Neural cell (in vitro differentiated cells): Measurements from ENCODE around the gene GNAQ. TPM values are rescaled to one million over a fixed set of nuclear protein-coding genes. Genes with fewer than 3 reads are reported as not detected.

ENCODE experiments used
- H2AFZ ChIP-seq: fragments of 200-600, 300-800 bp; sonication (generic), shearing (Covaris generic); 2 replicates; pipeline ENCODE4 v1.6.0; 2014; ENCODE audit warnings: low read depth, mild to moderate bottlenecking, antibody characterized with exemption, low read length, moderate library complexity
- H3F3A ChIP-seq: fragments of 200-600 bp; shearing (Covaris generic); 2 replicates; pipeline ENCODE4 v1.6.1; 2016; ENCODE audit warnings: mild to moderate bottlenecking, moderate library complexity, mixed read lengths, antibody characterized with exemption, low read length; ENCODE audit not compliant: insufficient read depth, poor library complexity, severe bottlenecking
- H3K27ac ChIP-seq: fragments of 200-600, 300-800 bp; sonication (generic), shearing (Covaris generic); 2 replicates; pipeline ENCODE4 v1.5.1; 2014; ENCODE audit warnings: mild to moderate bottlenecking, low read length, moderate library complexity
- H3K27me3 ChIP-seq: fragments of 300-800, 200-600 bp; sonication (generic), shearing (Covaris generic); 2 replicates; pipeline ENCODE4 v1.6.0; 2014; ENCODE audit warnings: mild to moderate bottlenecking, low read depth, low read length, moderate library complexity; ENCODE audit not compliant: insufficient read depth
- H3K36me3 ChIP-seq: fragments of 300-800, 200-600 bp; sonication (generic), shearing (Covaris generic); 2 replicates; pipeline ENCODE4 v1.5.1; 2014; ENCODE audit warnings: mild to moderate bottlenecking, antibody characterized with exemption, low read length, moderate library complexity; ENCODE audit not compliant: insufficient read depth
- H3K4me2 ChIP-seq: fragments of 300-800, 200-600 bp; sonication (generic), shearing (Covaris generic); 2 replicates; pipeline ENCODE4 v1.6.0; 2014; ENCODE audit warnings: mild to moderate bottlenecking, low read length
- H3K4me3 ChIP-seq: fragments of 300-800, 200-600 bp; sonication (generic), shearing (Covaris generic); 2 replicates; pipeline ENCODE4 v1.5.1; 2014; ENCODE audit warnings: mild to moderate bottlenecking, low read length, moderate library complexity
- H3K79me2 ChIP-seq: fragments of 200-600 bp; shearing (Covaris generic); replicated peaks from 2 replicates; pipeline ENCODE4 v1.6.0; 2014; ENCODE audit warnings: mild to moderate bottlenecking, low read length, moderate library complexity; ENCODE audit not compliant: insufficient read depth
- H3K9ac ChIP-seq: fragments of 300-800, 200-600 bp; sonication (generic), shearing (Covaris generic); 2 replicates; pipeline ENCODE4 v1.6.1; 2016; ENCODE audit warnings: mild to moderate bottlenecking, low read length, mixed read lengths
- H3K9me2 ChIP-seq: fragments of 200-600 bp; shearing (Covaris generic); 2 replicates; pipeline ENCODE4 v1.6.1; 2016; ENCODE audit warnings: mild to moderate bottlenecking, low read length, mixed read lengths; ENCODE audit not compliant: insufficient read depth
- H3K9me3 ChIP-seq: fragments of 200-600, 300-800 bp; sonication (generic), shearing (Covaris generic); 2 replicates; pipeline ENCODE4 v1.6.1; 2016; ENCODE audit warnings: mild to moderate bottlenecking, mixed run types, low read length, moderate library complexity, mixed read lengths
- H4K20me1 ChIP-seq: fragments of 200-600 bp; shearing (Covaris generic); 2 replicates; pipeline ENCODE4 v1.6.1; 2016; ENCODE audit warnings: mild to moderate bottlenecking, mixed run types; ENCODE audit not compliant: insufficient read depth
- EP300 ChIP-seq: fragments of 450-650 bp; conservative IDR thresholded peaks from 2 replicates; pipeline ENCODE4 v1.6.1; 2014; ENCODE audit warnings: antibody characterized with exemption, mild to moderate bottlenecking, moderate library complexity; ENCODE audit not compliant: poor library complexity, severe bottlenecking
- EZH2 ChIP-seq: fragments of 200-600, 300-800 bp; shearing (Covaris generic), sonication (generic); IDR thresholded peaks from 2 replicates; pipeline ENCODE4 v1.6.1; 2014; ENCODE audit warnings: antibody characterized with exemption, low read length, borderline replicate concordance, mild to moderate bottlenecking; ENCODE audit not compliant: insufficient read depth, poor library complexity, severe bottlenecking
- MXI1 ChIP-seq: fragments of 450-650 bp; conservative IDR thresholded peaks from 2 replicates; pipeline ENCODE4 v1.6.1; 2014; ENCODE audit warnings: antibody characterized with exemption, mild to moderate bottlenecking; ENCODE audit not compliant: poor library complexity, severe bottlenecking
- POLR2AphosphoS5 ChIP-seq: IDR thresholded peaks from 2 replicates; pipeline ENCODE4 v1.6.1; 2012
- RAD21 ChIP-seq: fragments of 450-650 bp; conservative IDR thresholded peaks from 2 replicates; pipeline ENCODE4 v1.6.1; 2014; ENCODE audit warnings: antibody characterized with exemption, mild to moderate bottlenecking, moderate library complexity
- SMC3 ChIP-seq: fragments of 450-650 bp; conservative IDR thresholded peaks from 2 replicates; pipeline ENCODE4 v1.6.1; 2014; ENCODE audit warnings: antibody characterized with exemption, mild to moderate bottlenecking, moderate library complexity; ENCODE audit not compliant: poor library complexity
- TAF1 ChIP-seq: IDR thresholded peaks from 2 replicates; pipeline ENCODE4 v1.6.1; 2012; ENCODE audit warnings: low read depth
- polyA plus RNA-seq: library from polyadenylated mRNA; depleted of rRNA; stranded (reverse); fragments of >200 nt; gene quantifications from 2 replicates; pipeline ENCODE4 v1.2.3, GENCODE V29; 2014
- TF ChIP-seq, protein P1 (sequence below): IDR thresholded peaks from 2 replicates; pipeline ENCODE4 v1.6.1; 2012; ENCODE audit warnings: borderline replicate concordance
- TF ChIP-seq, protein P2 (sequence below): fragments of 450-650 bp; IDR thresholded peaks from 2 replicates; pipeline ENCODE4 v1.5.1; 2014; ENCODE audit warnings: antibody characterized with exemption, mild to moderate bottlenecking, moderate library complexity; ENCODE audit not compliant: poor library complexity, severe bottlenecking

The GNAQ gene
- polyA plus RNA-seq, 1 donor from 2014 or later, result 86.7 TPM

DNA sequence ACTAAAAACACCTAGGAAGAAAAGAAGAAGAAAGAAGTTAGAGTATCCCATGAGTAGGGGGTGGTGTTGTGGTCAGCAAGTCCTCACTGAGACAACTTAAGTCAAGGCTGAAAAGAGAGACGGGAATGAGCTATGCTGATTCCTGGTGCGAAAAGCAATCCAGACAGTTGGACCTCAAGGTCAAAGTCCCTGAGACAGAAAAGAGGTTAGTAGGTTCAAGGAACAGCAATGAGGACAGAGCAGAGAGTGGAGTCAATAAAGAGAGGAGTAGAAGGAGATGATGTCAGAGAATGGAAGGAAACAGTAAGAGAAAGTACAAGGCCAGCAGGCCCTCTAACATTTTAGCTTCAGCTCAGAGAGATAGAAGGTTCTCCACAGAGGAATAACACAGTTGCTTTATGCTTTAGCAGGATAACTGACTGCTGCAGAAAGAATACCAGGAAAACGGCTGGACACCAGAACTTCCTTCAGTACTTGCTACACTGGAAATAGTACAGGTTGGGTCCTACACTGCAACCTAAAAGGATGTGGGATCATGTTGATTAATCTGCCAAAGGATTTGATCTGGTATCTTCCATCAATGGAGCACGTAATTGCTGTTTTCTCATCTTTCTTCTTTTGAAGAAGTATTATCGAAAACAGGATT, 43.6 kb downstream of the GNAQ start:
- Histone ChIP-seq H3K27ac (no peak overlapping the region), H3K36me3 (no peaks in the 10 kb centered on the region), H3K9me3 (no peaks in the 10 kb centered on the region), H3K9ac (no peak overlapping the region), H3K27me3 (no peaks in the 10 kb centered on the region), H3K4me2 (no peak overlapping the region), H3F3A (no peaks in the 10 kb centered on the region), H3K79me2 (peaks cover 30% of the 10 kb centered on the region), H3K9me2 (no peaks in the 10 kb centered on the region), H4K20me1 (no peaks in the 10 kb centered on the region), H2AFZ (no peak overlapping the region), H3K4me3 (no peak overlapping the region)
- no peak for TF ChIP-seq MXI1
- TF ChIP-seq, protein P1, sequence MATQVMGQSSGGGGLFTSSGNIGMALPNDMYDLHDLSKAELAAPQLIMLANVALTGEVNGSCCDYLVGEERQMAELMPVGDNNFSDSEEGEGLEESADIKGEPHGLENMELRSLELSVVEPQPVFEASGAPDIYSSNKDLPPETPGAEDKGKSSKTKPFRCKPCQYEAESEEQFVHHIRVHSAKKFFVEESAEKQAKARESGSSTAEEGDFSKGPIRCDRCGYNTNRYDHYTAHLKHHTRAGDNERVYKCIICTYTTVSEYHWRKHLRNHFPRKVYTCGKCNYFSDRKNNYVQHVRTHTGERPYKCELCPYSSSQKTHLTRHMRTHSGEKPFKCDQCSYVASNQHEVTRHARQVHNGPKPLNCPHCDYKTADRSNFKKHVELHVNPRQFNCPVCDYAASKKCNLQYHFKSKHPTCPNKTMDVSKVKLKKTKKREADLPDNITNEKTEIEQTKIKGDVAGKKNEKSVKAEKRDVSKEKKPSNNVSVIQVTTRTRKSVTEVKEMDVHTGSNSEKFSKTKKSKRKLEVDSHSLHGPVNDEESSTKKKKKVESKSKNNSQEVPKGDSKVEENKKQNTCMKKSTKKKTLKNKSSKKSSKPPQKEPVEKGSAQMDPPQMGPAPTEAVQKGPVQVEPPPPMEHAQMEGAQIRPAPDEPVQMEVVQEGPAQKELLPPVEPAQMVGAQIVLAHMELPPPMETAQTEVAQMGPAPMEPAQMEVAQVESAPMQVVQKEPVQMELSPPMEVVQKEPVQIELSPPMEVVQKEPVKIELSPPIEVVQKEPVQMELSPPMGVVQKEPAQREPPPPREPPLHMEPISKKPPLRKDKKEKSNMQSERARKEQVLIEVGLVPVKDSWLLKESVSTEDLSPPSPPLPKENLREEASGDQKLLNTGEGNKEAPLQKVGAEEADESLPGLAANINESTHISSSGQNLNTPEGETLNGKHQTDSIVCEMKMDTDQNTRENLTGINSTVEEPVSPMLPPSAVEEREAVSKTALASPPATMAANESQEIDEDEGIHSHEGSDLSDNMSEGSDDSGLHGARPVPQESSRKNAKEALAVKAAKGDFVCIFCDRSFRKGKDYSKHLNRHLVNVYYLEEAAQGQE, result no peak
- TF ChIP-seq RAD21, result no peak
- no peak for TF ChIP-seq EZH2
- TF ChIP-seq, protein P2, sequence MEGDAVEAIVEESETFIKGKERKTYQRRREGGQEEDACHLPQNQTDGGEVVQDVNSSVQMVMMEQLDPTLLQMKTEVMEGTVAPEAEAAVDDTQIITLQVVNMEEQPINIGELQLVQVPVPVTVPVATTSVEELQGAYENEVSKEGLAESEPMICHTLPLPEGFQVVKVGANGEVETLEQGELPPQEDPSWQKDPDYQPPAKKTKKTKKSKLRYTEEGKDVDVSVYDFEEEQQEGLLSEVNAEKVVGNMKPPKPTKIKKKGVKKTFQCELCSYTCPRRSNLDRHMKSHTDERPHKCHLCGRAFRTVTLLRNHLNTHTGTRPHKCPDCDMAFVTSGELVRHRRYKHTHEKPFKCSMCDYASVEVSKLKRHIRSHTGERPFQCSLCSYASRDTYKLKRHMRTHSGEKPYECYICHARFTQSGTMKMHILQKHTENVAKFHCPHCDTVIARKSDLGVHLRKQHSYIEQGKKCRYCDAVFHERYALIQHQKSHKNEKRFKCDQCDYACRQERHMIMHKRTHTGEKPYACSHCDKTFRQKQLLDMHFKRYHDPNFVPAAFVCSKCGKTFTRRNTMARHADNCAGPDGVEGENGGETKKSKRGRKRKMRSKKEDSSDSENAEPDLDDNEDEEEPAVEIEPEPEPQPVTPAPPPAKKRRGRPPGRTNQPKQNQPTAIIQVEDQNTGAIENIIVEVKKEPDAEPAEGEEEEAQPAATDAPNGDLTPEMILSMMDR, result no peak

DNA sequence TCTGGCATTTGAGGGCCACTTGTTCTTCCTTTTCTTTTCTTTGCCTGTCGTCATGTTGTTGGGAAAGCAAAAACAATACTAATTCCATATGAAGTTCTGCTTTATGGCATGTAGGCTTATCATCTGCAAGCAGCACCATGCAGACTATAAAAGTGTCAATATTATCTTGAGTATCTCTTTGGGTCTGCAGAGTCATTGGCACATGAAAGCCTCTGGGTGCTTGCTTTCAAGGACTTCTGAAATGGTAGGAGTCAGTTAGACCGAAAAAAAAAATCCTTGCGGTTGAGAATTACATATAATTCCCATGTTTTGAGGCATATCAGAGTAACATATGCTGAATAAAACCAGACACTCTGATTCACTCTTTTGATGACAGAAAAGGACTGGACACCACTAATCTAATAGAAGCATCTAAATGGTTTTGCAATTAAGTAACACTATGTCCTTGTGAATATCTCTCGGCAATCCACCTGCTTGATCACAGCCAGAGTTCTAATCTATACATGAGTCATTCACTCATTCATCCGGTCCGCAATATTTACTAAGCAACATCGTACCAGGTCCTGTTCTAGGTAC, 44.4 kb downstream of the GNAQ start:
- Histone ChIP-seq H3K9me2 (no peaks in the 10 kb centered on the region), H4K20me1 (no peaks in the 10 kb centered on the region), H3K4me3 (no peak overlapping the region), H3F3A (no peaks in the 10 kb centered on the region), H3K79me2 (peaks cover 21% of the 10 kb centered on the region), H3K27me3 (no peaks in the 10 kb centered on the region), H3K9ac (no peak overlapping the region), H3K36me3 (no peaks in the 10 kb centered on the region), H2AFZ (no peak overlapping the region), H3K4me2 (no peak overlapping the region), H3K27ac (no peak overlapping the region), H3K9me3 (no peaks in the 10 kb centered on the region)
- TF ChIP-seq RAD21 (no peak), EZH2 (no peak), POLR2AphosphoS5 (no peak), SMC3 (no peak), TAF1 (no peak), EP300 (no peak)
- TF ChIP-seq, protein P2, result no peak
- TF ChIP-seq, protein P1, result no peak
